Neural cell (in vitro differentiated cells): ENCODE data around the gene NFASC.

Experiments used
- EP300 ChIP-seq: fragments of 450-650 bp; conservative IDR thresholded peaks from 2 replicates; pipeline ENCODE4 v1.6.1; 2014; ENCODE audit warnings: antibody characterized with exemption, mild to moderate bottlenecking, moderate library complexity; ENCODE audit not compliant: poor library complexity, severe bottlenecking
- MXI1 ChIP-seq: fragments of 450-650 bp; conservative IDR thresholded peaks from 2 replicates; pipeline ENCODE4 v1.6.1; 2014; ENCODE audit warnings: antibody characterized with exemption, mild to moderate bottlenecking; ENCODE audit not compliant: poor library complexity, severe bottlenecking
- POLR2AphosphoS5 ChIP-seq: IDR thresholded peaks from 2 replicates; pipeline ENCODE4 v1.6.1; 2012
- RAD21 ChIP-seq: fragments of 450-650 bp; conservative IDR thresholded peaks from 2 replicates; pipeline ENCODE4 v1.6.1; 2014; ENCODE audit warnings: antibody characterized with exemption, mild to moderate bottlenecking, moderate library complexity
- TF ChIP-seq, protein P1 (sequence below): IDR thresholded peaks from 2 replicates; pipeline ENCODE4 v1.6.1; 2012; ENCODE audit warnings: borderline replicate concordance
- TF ChIP-seq, protein P2 (sequence below): fragments of 450-650 bp; IDR thresholded peaks from 2 replicates; pipeline ENCODE4 v1.5.1; 2014; ENCODE audit warnings: antibody characterized with exemption, mild to moderate bottlenecking, moderate library complexity; ENCODE audit not compliant: poor library complexity, severe bottlenecking

DNA sequence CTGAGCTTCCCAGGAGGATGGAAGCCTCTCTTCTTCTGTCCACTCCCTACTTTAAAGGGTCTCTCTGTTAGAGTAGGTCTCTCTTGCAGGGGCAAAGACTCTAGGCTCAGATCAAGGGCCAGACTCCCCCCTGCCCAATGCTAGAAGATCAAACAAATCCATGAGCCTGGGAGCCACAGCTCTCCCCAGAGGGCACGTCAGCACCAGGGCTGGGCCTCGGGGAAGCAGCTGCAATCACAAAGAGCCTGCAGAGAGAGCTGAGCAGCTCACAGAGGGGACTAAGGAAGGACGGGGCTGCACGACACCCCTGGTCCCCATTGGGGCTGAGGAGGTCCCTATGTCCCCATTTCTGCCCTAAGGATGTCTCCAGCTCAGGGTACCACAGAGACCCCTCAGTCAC, 176.2 kb downstream of the NFASC start:
- TF ChIP-seq, protein P1, sequence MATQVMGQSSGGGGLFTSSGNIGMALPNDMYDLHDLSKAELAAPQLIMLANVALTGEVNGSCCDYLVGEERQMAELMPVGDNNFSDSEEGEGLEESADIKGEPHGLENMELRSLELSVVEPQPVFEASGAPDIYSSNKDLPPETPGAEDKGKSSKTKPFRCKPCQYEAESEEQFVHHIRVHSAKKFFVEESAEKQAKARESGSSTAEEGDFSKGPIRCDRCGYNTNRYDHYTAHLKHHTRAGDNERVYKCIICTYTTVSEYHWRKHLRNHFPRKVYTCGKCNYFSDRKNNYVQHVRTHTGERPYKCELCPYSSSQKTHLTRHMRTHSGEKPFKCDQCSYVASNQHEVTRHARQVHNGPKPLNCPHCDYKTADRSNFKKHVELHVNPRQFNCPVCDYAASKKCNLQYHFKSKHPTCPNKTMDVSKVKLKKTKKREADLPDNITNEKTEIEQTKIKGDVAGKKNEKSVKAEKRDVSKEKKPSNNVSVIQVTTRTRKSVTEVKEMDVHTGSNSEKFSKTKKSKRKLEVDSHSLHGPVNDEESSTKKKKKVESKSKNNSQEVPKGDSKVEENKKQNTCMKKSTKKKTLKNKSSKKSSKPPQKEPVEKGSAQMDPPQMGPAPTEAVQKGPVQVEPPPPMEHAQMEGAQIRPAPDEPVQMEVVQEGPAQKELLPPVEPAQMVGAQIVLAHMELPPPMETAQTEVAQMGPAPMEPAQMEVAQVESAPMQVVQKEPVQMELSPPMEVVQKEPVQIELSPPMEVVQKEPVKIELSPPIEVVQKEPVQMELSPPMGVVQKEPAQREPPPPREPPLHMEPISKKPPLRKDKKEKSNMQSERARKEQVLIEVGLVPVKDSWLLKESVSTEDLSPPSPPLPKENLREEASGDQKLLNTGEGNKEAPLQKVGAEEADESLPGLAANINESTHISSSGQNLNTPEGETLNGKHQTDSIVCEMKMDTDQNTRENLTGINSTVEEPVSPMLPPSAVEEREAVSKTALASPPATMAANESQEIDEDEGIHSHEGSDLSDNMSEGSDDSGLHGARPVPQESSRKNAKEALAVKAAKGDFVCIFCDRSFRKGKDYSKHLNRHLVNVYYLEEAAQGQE = no peak
- TF ChIP-seq, protein P2, sequence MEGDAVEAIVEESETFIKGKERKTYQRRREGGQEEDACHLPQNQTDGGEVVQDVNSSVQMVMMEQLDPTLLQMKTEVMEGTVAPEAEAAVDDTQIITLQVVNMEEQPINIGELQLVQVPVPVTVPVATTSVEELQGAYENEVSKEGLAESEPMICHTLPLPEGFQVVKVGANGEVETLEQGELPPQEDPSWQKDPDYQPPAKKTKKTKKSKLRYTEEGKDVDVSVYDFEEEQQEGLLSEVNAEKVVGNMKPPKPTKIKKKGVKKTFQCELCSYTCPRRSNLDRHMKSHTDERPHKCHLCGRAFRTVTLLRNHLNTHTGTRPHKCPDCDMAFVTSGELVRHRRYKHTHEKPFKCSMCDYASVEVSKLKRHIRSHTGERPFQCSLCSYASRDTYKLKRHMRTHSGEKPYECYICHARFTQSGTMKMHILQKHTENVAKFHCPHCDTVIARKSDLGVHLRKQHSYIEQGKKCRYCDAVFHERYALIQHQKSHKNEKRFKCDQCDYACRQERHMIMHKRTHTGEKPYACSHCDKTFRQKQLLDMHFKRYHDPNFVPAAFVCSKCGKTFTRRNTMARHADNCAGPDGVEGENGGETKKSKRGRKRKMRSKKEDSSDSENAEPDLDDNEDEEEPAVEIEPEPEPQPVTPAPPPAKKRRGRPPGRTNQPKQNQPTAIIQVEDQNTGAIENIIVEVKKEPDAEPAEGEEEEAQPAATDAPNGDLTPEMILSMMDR = no peak
- TF ChIP-seq EP300 (no peak), POLR2AphosphoS5 (no peak), MXI1 (no peak), RAD21 (no peak)
